Measurements from ENCODE around the gene CCNE1. TPM values are rescaled to one million over a fixed set of nuclear protein-coding genes. Genes with fewer than 3 reads are reported as not detected.
A peak's percentile ranks its signal among the peaks of the same experiment; 100 is the strongest.

CCNE1 gene
- total RNA-seq, 1 experiment from 2014 or later: 33.2 TPM

- DNase-seq: peak in 1 of 2 experiments; percentile 46
- peaks cover 31% of the 10 kb centered on the region for H3K4me1 ChIP-seq
- H3K4me3 ChIP-seq (ENCODE audit: low read depth, low read length): peak overlapping the region; percentile 63
- H3K27me3 ChIP-seq (replicated peaks; ENCODE audit: control insufficient read depth, insufficient read depth, low read length): no peaks in the 10 kb centered on the region
- BruUV-seq (replicated peaks): no TSS peak
- intact Hi-C loops (cut with micrococcal nuclease; ENCODE audit: unreplicated experiment): no loop called here
- H3K9me3 ChIP-seq: no peaks in the 10 kb centered on the region
- POLR2A ChIA-PET: no interaction called here
- Mint-ChIP-seq H3K27me3 (ENCODE audit: insufficient read depth, unreplicated experiment) (no peaks in the 10 kb centered on the region), H3K27ac (ENCODE audit: unreplicated experiment) (no peak overlapping the region), H3K4me3 (ENCODE audit: unreplicated experiment) (peak overlapping the region; percentile 22), H3K36me3 (ENCODE audit: insufficient read depth, unreplicated experiment) (peaks cover 8% of the 10 kb centered on the region), H3K9me3 (ENCODE audit: unreplicated experiment) (no peaks in the 10 kb centered on the region), H3K4me1 (ENCODE audit: low read depth, unreplicated experiment) (peaks cover 24% of the 10 kb centered on the region)
- CTCF ChIA-PET: interaction anchor here (0.6 to 2.5 kb wide), 4 partner anchors 18 to 1764 kb away, joined by 3 to 8 read pairs (median 4); no protein-coding TSS in a partner anchor
- no peak for TF ChIP-seq CTCF (IDR thresholded peaks at IDR 0.05; ENCODE audit: insufficient read depth in 1 of 2, low read depth in 1 of 2, low read length in 1 of 2, severe bottlenecking in 1 of 2, unreplicated experiment in 1 of 2)
- H3K36me3 ChIP-seq (ENCODE audit: control insufficient read depth, insufficient read depth, low read length): no peaks in the 10 kb centered on the region
Observed at GRCh38 chr19:29843180-29844051, 31.6 kb downstream of the CCNE1 start.

- Histone ChIP-seq H3K4me1 (peaks cover 43% of the 10 kb centered on the region), H3K36me3 (ENCODE audit: control insufficient read depth, insufficient read depth, low read length) (no peaks in the 10 kb centered on the region), H3K9me3 (no peaks in the 10 kb centered on the region), H3K4me3 (ENCODE audit: low read depth, low read length) (peak overlapping the region; percentile 63), H3K27me3 (replicated peaks; ENCODE audit: control insufficient read depth, insufficient read depth, low read length) (no peaks in the 10 kb centered on the region)
- intact Hi-C loops (cut with micrococcal nuclease; ENCODE audit: unreplicated experiment): loop anchor here (1.0 kb wide), 2 partner anchors 26 to 34 kb away; partner anchors contain the start of gene CCNE1
- CTCF ChIA-PET: interaction anchor here (0.5 to 2.5 kb wide), 14 partner anchors 13 to 593 kb away, joined by 3 to 11 read pairs (median 4); no protein-coding TSS in a partner anchor
- POLR2A ChIA-PET: interaction anchor here (0.5 to 1.5 kb wide), 11 partner anchors 12 to 830 kb away, joined by 3 to 8 read pairs (median 4); partner anchors contain the start of gene POP4
- BruUV-seq (replicated peaks): no TSS peak
- peaks cover 37% of the 10 kb centered on the region for H3K4me1 Mint-ChIP-seq (ENCODE audit: low read depth, unreplicated experiment)
- TF ChIP-seq CTCF (IDR thresholded peaks at IDR 0.05; ENCODE audit: insufficient read depth in 1 of 2, low read depth in 1 of 2, low read length in 1 of 2, severe bottlenecking in 1 of 2, unreplicated experiment in 1 of 2): peak in 1 of 2 experiments; percentile 1
- H3K27me3 Mint-ChIP-seq (ENCODE audit: insufficient read depth, unreplicated experiment): no peaks in the 10 kb centered on the region
- no peaks in the 10 kb centered on the region for H3K9me3 Mint-ChIP-seq (ENCODE audit: unreplicated experiment)
- H3K36me3 Mint-ChIP-seq (ENCODE audit: insufficient read depth, unreplicated experiment): peaks cover 8% of the 10 kb centered on the region
- peak overlapping the region; percentile 85 for H3K27ac Mint-ChIP-seq (ENCODE audit: unreplicated experiment)
- peak; percentile 98 for DNase-seq
- H3K4me3 Mint-ChIP-seq (ENCODE audit: unreplicated experiment): peak overlapping the region; percentile 89
Observed at GRCh38 chr19:29844891-29845573, 33.2 kb downstream of the CCNE1 start.
